Measurements from ENCODE around the gene EBP.
"Not testable (repeated sequence)": the region's sequence is repeated elsewhere in the genome, so short reads cannot be mapped to it uniquely, and the experiment has no call there.

Gene EBP

DNA sequence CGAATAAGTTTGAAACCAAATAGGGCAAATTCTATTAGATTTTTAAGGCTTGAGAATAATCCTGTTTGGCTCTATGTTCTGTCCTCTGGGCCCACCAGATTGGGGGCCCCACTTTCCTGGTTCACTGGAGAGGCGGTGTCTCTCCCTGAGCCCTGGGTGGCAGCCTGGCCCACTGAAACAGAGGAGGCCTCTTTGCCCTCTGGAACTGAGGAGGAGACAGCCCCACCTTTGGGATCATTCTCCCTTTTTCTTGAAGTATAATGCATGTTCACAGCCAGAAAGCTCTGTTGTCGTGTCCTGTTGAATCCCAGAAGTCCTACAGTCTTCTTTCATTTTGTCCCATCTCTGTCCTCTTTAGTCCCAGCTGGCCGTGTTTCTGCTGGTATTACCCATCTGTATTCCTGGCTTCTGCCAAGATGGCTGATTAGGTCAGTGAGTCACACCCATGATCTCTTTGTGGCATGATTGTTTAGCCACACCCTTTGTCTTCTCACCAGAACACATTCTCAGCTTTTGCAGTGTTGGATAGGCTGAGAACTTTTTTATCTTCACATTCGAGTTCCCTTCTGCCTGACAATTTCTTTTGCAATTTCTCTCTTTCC, 9.9 kb downstream of the EBP start:
- DNase-seq: no peak

DNA sequence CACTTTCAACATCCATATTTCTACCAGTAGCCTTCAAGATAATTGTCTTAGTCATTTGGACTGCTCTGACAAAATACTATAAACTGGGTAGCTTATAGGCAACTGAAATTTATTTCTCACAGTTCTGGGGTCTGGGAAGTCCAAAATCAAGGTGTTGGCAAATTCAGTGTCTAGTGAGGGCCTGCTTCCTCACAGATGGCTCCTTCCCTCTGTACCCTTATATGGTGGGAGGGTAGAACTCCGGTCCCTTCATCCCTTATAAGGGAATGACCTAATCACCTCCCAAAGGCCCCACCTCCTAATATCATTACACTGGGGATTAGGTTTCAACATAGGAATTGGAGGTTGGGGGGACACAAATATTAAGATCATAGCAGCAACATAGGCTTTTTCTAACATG, 10.6 kb downstream of the EBP start:
- DNase-seq: no peak

DNA sequence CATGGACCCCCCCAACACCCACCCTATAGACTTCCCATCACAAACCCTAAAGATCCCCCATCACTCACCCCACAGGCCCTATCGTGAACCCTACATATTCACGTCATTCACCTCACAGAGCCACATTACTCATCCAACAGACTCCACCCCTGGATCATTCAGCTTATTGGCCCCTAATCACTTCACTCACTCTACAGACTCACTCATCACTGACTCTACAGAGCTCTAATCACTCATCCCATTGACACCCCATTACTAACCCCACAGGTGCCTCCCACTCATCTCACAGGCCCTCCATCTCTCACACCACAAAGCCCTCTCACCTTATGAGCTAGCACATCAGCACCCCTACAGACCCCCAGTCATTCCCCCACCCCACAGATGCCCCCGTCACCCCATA, 11.6 kb downstream of the EBP start:
- DNase-seq: no peak

DNA sequence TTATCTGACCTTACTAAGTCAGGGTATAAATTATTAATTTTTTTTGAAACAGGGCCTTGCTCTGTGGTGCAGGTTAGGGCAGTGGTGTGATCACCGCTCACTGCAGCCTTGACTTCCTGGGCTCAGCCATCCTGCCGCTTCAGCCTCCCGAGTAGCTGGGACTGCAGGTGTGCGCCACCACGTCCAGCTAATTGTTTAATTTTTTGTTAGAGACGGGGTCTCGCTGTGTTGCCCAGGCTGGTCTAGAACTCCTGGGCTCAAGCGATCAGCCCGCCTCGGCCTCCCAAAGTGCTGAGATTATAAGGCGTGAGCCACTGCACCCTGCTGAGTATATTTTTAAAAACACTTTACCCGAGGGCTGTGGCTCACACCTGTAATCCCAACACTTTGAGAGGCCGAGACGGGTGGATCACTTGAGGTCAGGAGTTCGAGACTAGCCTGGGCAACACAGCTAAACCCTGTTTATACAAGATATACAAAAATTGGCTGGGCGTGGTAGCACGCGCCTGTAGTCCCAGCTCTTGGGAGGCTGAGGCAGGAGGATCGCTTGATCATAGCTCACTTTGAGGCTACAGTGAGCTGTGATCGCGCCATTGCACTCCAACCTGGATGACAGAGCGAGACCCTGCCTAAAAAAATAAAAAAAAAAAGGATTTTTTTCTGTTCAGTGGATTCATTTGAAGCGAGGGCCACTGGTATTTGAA, 17.2 kb downstream of the EBP start:
- DNase-seq: no peak

DNA sequence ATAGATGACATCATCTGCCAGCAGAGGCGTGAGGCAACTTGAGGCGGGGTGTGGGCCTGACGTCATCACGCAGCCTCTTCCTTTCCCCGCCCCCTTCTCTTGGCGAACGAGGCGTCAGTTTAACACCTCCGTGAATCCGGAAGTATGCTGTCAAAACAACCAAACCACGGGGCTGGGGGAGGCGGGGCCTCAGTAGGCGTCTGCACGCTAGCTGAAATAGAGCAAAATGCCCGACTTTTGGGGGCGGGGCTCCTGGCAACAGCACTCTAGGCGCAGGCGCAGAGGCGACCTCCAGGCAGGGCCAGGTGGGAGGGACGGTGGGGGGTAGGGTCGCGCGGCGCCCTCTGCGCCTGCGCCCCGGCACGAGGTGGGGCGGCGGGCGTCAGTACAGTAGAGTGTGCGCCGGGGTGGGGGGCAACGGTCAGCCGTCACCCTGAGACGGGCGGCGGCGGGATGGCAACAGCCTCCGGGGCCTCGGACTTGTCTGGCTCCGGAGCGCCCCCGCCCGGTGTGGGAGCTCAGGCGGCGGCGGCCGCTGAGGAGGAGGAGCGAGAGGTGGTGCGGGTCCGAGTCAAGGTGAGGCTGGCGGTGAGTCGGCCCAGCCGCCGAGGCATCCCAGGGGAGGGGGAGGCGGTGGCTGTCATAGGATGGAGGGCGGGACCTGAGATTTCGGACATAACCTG, 17.9 kb downstream of the EBP start, which contains the start of gene TBC1D25:
Gene TBC1D25 (plus strand): TSS at position 370 of the 683 bp plus-strand sequence. CDS start 84 bp downstream, at position 454.
- peak; percentile 96 for DNase-seq

DNA sequence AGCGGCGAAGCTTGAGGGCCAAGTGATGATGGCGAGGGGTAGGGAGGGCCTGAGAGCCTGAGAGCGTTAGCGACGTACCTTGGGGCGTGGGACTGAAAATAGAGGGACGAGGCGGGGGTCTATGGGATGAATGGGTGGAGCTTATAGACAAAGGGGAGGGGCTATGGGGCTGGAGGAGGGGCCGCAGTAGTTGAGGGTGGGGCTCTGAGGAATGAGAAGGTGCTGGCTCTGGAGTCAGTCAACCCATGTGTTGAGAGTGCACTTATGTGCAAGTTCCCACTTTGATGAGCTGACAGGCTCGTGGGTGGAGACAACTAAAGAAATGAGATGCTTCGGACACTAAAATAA, 18.4 kb downstream of the EBP start:
- DNase-seq: no peak

DNA sequence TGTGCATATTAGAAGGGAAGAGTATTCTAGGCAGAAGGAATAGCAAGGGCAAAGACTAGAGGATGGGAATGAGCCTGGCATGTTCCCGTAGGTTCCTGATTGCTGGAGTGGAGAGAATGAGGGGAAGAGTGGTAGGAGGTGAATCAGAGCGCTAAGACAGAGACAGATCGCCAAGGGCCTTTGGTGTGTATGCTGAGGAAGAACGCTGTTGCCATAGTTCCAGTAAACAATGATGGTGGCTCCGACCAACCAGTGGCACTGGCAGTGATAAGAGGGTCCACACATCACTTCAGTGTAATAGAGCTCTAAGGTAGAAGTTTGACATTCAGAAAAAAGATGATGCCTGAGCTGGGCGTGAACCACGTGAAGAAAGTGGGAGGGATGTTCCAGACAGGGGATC, 18.9 kb downstream of the EBP start:
- DNase-seq: no peak

DNA sequence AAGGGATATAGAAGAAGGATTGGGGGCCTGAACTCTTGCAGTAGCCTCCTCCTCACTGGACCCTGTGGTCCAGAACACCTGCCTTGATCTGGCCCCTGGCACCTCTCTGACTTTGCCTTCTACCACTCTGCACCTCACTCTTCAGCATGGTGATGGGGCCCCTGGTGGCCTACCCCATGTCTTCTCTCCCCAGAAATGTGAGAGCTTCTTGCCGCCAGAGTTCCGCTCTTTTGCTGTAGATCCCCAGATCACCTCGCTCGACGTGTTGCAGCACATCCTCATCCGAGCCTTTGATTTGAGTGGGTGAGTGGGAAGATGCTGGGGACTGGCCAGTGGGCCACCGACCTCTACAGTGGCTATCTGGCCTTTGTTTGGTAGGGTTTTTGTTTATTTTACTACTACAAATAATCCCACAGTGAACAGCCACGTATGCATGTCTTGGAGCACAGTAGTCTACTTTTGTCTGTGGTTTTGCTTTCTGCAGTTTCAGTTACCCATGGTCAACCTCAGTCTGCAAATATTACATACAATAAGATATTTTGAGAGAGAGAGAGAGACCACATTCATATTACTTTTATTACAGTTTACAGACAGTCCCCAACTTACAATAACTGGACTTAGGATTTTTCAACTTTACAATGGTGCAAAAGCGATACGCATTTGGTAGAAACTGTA, 19.7 kb downstream of the EBP start:
- no peak for DNase-seq

DNA sequence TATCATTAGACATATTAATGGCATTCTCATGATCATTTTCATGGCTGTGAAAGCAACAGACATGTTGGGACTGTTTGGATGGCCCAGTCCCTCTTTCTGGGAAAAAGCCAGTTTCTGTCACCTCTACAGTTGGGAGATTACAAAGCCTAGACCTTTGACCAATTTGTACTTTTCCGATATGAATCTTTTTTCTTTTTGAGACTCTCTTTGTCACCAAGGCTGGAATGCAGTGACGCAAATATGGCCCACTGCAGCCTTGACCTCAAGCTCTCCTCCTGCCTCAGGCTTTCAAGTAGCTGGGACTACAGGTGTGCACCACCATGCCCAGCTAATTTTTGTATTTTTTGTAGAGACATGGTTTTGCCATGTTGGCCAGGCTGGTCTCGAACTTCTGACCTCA, 27.3 kb downstream of the EBP start:
- no peak for DNase-seq

DNA sequence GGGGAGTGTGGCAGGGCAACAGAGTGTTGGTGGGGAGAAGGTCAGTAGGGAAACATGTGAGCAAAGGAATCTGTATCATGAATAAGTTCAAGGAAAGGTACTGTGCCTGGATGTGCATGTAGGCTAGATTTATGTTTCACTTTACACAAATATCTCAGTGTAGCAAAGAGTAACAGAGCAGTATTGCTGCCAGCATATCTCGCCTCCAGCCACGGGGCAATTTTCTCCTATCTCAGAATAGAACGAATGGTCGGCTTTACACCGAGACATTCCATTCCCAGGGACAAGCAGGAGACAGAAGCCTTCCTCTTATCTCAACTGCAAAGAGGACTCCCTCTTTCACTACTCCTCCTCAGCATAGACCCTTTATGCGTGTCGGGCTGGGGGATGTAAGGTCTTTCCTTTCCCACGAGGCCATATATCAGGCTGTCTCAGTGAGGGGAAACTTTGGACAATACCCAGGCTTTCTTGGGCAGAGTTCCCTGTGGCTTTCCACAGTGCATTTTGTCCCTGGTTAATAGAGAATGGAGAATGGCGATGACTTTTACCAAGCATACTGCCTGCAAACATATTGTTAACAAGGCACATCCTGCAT, 34.2 kb downstream of the EBP start:
- not testable (repeated sequence) for DNase-seq

DNA sequence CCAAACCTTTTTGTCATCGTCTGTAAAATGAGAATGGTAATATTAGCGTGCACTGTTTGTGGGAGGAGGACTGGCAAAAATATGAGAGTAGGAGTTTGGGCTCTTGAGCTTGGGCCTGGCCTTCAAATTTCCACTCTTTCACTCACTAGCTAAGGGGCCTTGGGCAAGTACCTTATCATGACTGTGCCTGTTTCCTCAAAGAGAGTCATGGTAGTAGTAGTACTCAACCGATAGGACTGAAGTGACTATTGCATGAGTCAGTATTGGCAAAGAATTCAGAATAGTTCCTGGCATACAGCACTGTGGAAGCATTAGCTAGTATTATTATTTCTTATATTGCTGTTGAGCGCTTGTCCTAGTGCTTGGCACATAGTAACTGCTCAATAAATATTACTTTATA, 36.7 kb downstream of the EBP start:
- DNase-seq: no peak

DNA sequence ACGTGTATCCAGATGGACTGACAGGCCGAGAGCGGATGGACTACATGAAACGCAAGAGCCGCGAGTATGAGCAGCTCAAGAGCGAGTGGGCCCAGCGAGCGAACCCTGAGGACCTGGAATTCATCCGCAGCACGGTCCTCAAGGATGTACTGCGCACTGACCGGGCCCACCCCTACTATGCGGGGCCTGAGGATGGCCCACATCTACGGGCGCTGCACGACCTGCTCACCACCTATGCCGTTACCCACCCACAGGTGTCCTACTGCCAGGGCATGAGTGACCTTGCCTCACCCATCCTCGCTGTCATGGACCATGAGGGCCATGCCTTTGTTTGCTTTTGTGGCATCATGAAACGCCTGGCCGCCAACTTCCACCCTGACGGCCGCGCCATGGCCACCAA, 38.0 kb downstream of the EBP start:
- DNase-seq: no peak

DNA sequence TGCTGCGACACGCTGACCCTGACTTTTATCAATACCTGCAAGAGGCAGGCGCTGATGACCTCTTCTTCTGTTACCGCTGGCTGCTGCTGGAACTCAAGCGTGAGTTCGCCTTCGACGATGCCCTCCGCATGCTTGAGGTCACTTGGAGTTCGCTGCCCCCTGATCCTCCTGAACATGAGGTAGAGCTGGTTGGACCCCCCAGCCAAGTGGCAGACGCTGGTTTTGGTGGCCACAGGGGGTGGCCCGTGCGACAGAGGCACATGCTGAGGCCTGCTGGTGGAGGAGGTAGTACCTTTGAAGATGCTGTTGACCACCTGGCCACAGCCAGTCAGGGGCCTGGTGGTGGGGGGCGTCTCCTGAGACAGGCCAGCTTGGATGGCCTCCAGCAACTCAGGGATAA, 38.4 kb downstream of the EBP start:
- DNase-seq: no peak

DNA sequence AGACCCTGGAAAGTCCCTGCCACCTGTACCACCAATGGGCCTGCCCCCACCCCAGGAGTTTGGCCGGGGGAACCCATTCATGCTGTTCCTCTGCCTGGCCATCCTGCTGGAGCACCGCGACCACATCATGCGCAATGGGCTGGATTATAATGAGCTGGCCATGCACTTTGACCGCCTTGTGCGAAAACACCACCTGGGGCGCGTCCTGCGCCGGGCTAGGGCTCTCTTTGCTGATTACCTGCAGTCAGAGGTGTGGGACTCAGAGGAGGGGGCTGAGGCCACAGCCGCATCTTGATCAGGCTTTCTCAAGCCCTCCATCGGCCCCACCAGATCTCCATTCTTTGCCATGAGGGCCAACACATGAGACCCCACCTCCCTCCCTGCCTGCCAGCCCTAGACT, 39.1 kb downstream of the EBP start:
- no peak for DNase-seq

DNA sequence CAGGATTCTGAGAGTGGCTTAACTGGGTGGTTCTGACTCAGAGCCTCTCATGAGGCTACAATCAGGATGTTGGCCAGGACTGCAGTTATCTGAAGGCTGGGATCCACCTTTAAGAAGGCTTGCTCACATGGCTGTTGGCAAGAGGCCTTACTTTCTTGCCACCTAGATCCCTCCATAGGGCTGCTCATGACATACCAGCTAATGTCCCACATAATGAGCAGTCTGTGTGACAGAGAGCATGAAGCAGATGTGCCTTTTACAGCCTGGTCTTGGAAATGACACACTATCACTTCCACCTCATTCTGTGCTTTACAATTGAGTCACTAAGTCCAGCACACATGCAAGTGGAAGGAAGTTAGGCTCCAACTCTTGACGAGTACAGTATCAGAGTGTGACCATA, 48.4 kb downstream of the EBP start:
- no peak for DNase-seq

DNA sequence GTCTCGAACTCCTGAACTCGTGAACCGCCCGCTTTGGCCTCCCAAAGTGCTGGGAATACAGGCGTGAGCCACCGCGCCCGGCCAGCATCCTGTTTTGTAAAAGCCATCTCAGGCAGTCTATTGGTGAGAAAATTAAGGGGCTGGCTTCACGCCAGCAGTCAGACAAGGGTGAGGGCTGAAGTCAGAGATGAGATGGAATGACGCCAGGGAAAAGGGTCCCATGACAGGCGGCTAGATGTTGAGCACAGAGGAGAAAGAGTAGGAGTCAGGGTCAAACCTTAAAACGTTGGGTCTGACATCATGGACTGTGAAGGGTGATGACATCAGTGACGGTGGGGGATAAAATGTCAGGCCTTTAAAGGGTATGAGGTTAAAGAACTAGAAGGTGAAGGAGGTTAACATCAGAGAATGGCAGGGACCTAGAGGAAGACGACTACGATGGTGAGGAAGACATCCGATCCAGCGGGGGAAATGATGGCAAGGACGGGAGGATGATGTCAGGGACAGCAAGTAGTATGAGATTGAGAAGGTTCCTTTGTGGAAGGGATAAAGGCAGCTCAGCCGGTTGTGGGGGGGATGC, 52.2 kb downstream of the EBP start:
- DNase-seq: no peak

DNA sequence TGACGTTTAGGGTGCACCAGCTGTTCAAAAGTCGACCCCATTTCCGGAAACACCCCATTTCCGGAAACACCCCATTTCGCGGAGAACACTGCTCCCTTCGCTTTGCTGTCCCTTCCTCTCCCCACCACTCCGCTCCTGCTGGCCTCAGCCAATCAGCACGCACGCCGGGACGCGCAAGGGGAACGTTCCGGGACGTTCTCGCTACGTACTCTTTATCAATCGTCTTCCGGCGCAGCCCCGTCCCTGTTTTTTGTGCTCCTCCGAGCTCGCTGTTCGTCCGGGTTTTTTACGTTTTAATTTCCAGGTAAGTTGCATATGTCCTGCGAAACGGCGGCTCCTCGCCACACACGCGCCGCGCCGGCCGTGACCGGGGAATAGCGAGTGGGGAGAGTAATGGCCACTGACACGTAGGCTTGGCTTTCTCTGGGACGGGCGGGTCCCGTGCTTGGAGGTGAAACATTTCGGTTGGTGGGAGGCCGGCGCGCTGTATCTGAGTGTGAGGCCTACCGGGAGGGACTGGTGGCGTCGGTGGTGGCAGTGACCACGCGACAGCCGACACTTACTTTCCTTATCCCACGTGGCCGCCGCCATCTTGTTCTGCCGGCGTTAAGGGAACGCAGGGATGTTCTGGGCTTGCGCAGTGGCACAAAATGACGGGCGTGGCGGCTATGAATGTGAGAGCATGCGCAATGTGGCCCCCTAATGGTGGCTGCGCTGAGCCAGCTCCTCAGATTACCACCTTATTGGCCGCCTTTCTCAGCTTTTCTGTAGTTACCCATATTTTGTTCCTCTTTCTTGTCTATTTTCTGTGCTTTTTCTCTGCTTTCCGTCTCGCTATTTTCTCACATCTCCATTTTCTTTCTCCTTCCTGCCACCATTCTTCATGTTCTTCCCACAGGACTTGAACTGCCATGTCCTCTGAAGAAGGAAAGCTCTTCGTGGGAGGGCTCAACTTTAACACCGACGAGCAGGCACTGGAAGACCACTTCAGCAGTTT, 53.0 kb downstream of the EBP start, which contains the start of gene RBM3:
Gene RBM3 (plus strand): TSS at position 215 of the 997 bp plus-strand sequence. CDS start 697 bp downstream, at position 912.
- peak; percentile 94 for DNase-seq

DNA sequence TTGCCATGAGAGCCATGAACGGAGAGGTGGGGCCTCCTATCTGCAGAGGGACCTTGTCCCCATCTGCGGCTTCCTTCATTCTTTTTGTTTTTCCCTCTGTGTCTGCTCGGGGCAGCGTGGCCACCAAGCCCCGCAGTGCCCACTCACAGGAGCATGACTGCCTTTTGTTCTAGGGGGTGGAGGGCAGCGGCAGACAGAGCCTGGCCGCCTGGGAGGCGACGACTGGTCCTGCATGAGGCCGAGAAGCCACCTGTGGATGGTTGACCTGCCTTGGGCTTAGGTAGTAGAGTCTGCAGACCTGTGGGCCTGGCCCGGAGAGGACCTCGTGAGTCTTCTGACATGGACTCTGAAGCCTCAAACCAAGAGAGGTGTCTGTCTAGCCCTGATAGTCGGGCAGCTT, 54.0 kb downstream of the EBP start:
- no peak for DNase-seq

DNA sequence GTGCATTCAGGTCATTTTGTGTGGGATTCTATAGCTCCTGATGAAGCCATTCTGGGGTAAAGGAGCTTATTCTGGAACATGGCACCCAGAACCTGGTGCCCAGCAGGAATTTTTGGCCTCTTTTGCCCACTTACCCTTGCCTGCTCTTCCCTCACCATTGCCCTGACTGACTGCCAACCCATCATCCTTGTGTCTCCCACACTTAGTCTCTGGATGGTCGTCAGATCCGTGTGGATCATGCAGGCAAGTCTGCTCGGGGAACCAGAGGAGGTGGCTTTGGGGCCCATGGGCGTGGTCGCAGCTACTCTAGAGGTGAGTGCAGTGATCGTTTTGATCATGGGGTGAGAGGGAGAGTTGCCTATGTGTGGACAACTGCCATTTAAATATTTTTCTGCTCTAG, 54.5 kb downstream of the EBP start:
- no peak for DNase-seq

Measured in central memory CD4-positive, alpha-beta T cell (primary cell).